Measurements from ENCODE around the gene PDIK1L. TPM values are rescaled to one million over a fixed set of nuclear protein-coding genes. Genes with fewer than 3 reads are reported as not detected.
A peak's percentile ranks its signal among the peaks of the same experiment; 100 is the strongest.

Gene PDIK1L
- polyA plus RNA-seq, 3 donors = 16.2 to 17.2 (median 17.1) TPM

GRCh38 chr1:26166719-26167281 lies 55.2 kb downstream of the PDIK1L start:
- no peak for DNase-seq

- DNase-seq = peak; percentile 62
Measured at GRCh38 chr1:26168410-26169197, 57.0 kb downstream of the PDIK1L start, which contains the start of gene C1orf232. Gene C1orf232, minus strand, starts transcription at chr1:26168963. Its CDS starts 464 bp downstream, at chr1:26168499.

DNA sequence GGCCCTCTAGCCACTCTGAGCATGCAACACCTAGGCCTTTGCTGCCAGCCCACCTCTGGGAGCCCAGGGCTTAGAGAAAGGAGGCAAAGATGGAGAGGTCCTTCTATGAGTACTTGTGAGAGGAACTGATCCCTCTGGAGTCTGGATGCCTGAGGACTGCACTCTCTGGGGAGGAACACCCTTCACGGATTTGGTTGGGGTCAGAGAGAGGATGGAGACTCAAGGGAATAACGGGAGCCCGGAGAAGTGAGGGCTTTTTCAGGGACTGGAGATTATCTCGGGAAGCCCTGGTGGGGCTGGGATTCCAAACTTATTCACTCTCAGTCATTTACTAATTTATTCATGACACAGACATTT lies 57.6 kb downstream of the PDIK1L start:
- DNase-seq = no peak

DNA sequence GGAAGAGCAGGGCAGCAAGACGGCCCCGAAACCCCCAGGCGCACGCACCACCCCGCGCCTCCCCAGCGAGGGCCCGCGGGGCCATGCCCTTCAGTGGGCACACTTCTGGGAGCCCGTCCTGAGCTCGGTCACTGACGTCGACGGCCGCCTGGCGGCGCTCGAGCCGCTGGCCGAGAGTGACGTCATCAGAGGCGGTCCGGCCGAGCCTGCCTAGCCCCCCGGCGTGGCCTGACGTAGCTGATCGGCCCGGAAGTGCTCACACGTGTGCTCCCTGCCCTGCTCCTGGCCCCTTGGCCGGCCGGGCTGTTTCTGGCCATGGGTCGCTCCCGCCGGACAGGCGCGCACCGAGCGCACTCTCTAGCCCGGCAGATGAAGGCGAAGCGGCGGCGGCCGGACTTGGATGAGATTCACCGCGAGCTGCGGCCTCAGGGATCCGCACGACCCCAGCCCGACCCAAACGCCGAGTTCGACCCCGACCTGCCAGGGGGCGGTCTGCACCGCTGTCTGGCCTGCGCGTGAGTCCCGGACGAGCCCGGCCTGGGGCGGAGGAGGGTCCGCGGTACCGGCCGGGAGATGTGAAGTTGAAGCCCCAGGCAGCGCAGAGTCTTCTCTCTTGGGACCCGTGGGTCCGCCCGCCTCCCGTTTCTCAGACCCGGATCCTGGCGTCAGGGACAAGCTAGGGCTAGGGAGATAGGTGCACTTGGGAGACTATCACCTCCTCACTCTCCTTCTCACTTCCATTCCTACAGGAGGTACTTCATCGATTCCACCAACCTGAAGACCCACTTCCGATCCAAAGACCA lies 58.2 kb downstream of the PDIK1L start, which contains the start of gene ZNF593:
Gene ZNF593 (plus strand): TSS at position 240 of the 803 bp plus-strand sequence. CDS start 76 bp downstream, at position 316.
- peak; percentile 90 for DNase-seq

DNA sequence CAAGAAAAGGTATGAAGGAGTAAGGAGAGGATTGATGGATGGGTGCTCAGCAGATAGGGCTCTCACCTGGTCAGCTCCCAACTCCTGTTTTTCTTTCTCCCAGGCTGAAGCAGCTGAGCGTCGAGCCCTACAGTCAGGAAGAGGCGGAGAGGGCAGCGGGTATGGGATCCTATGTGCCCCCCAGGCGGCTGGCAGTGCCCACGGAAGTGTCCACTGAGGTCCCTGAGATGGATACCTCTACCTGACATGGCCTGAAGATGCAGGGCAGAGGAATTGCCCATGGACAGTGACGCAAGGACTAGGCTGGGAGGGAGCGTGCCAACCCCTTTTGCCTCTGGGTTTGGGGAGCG lies 58.8 kb downstream of the PDIK1L start:
- DNase-seq = no peak

- no peak for DNase-seq
Measured at GRCh38 chr1:26171084-26172072, 59.8 kb downstream of the PDIK1L start, which contains the start of gene ZNF593OS. Gene ZNF593OS, minus strand, starts transcription at chr1:26171832. Its CDS starts 171 bp downstream, at chr1:26171661.

Other genes starting within 250 kb of the PDIK1L start
- 10 to 100 TPM; 26.6 to 36.8 (median 36.3) TPM for gene PAQR7, start 236.1 kb upstream of the PDIK1L start, polyA plus RNA-seq (ENCODE audit: insufficient read length in 3 of 3)
- 1,000 to 10,000 TPM; 1,042 to 1,257 (median 1,055) TPM for gene STMN1, start 205.4 kb upstream of the PDIK1L start, polyA plus RNA-seq (ENCODE audit: insufficient read length in 3 of 3)
- 10 to 100 TPM; 16.5 to 24.0 (median 19.1) TPM for gene PAFAH2, start 113.8 kb upstream of the PDIK1L start, polyA plus RNA-seq (ENCODE audit: insufficient read length in 3 of 3)
- gene EXTL1, start 90.0 kb upstream of the PDIK1L start, polyA plus RNA-seq (ENCODE audit: insufficient read length in 3 of 3) = 1 to 10 TPM; 1.6 to 2.1 (median 1.7) TPM
- 1 to 10 TPM; 5.4 to 9.1 (median 5.5) TPM for gene SLC30A2, start 65.7 kb upstream of the PDIK1L start, polyA plus RNA-seq (ENCODE audit: insufficient read length in 3 of 3)
- gene TRIM63, start 44.2 kb upstream of the PDIK1L start, polyA plus RNA-seq (ENCODE audit: insufficient read length in 3 of 3) = under 1 TPM; 0.73 to 1.00 (median 0.99) TPM
- 1 to 10 TPM; 1.2 to 1.7 (median 1.4) TPM for gene FAM110D, start 47.3 kb downstream of the PDIK1L start, polyA plus RNA-seq (ENCODE audit: insufficient read length in 3 of 3)
- under 1 TPM in 1 of 3 donors, not detected in 2; 0.19 TPM for gene C1orf232, start 57.1 kb downstream of the PDIK1L start, polyA plus RNA-seq (ENCODE audit: insufficient read length in 3 of 3)
- 10 to 100 TPM; 20.8 to 25.7 (median 21.0) TPM for gene ZNF593, start 58.1 kb downstream of the PDIK1L start, polyA plus RNA-seq (ENCODE audit: insufficient read length in 3 of 3)
- gene ZNF593OS, start 60.0 kb downstream of the PDIK1L start, polyA plus RNA-seq (ENCODE audit: insufficient read length in 3 of 3) = 1 to 10 TPM; 1.2 to 1.8 (median 1.5) TPM
- gene CNKSR1, start 65.7 kb downstream of the PDIK1L start, polyA plus RNA-seq (ENCODE audit: insufficient read length in 3 of 3) = 10 to 100 TPM; 11.9 to 25.6 (median 25.4) TPM
- gene CATSPER4, start 78.8 kb downstream of the PDIK1L start, polyA plus RNA-seq (ENCODE audit: insufficient read length in 3 of 3) = under 1 TPM in 2 of 3 donors, not detected in 1; 0.14 TPM
- 10 to 100 TPM; 16.2 to 22.5 (median 20.9) TPM for gene CEP85, start 122.4 kb downstream of the PDIK1L start, polyA plus RNA-seq (ENCODE audit: insufficient read length in 3 of 3)
- 100 to 1,000 TPM in 1 of 3 donors, 10 to 100 TPM in 2; 85.2 to 120 (median 92.9) TPM for gene SH3BGRL3, start 168.3 kb downstream of the PDIK1L start, polyA plus RNA-seq (ENCODE audit: insufficient read length in 3 of 3)
- gene UBXN11, start 194.8 kb downstream of the PDIK1L start, polyA plus RNA-seq (ENCODE audit: insufficient read length in 3 of 3) = 10 to 100 TPM; 44.3 to 52.2 (median 51.7) TPM
- 1 to 10 TPM; 3.3 to 6.7 (median 4.7) TPM for gene CD52, start 206.1 kb downstream of the PDIK1L start, polyA plus RNA-seq (ENCODE audit: insufficient read length in 3 of 3)
- gene CRYBG2, start 242.3 kb downstream of the PDIK1L start, polyA plus RNA-seq (ENCODE audit: insufficient read length in 3 of 3) = 1 to 10 TPM in 1 of 3 donors, under 1 TPM in 2; 0.61 to 1.6 (median 0.83) TPM